HepG2 (cell line): ENCODE data around the gene PPP2R2D. TPM values are rescaled to one million over a fixed set of nuclear protein-coding genes. Genes with fewer than 3 reads are reported as not detected.
A peak's percentile ranks its signal among the peaks of the same experiment; 100 is the strongest.

Experiments
- AGO2 ChIP-seq: fragments of 200-400 bp; formaldehyde crosslinking; optimal IDR thresholded peaks from 2 replicates; pipeline ENCODE3; 2017; ENCODE audit warnings: mild to moderate bottlenecking, low read depth, low read length, moderate library complexity
- CCDC6 ChIP-seq: sonication (generic); formaldehyde crosslinking; IDR thresholded peaks from 2 replicates; pipeline ENCODE4 v1.8.1; 2022; ENCODE audit warnings: mild to moderate bottlenecking, missing genetic modification reagents, moderate library complexity
- GLI4 ChIP-seq: sonication (generic); formaldehyde crosslinking; IDR thresholded peaks from 2 replicates; pipeline ENCODE4 v1.5.1; 2020; ENCODE audit warnings: missing genetic modification reagents, mild to moderate bottlenecking, moderate library complexity, borderline replicate concordance
- HOXA9 ChIP-seq: sonication (generic); formaldehyde crosslinking; IDR thresholded peaks from 2 replicates; pipeline ENCODE4 v1.8.1; 2022; ENCODE audit warnings: missing genetic modification reagents, mild to moderate bottlenecking, moderate library complexity, borderline replicate concordance
- IKZF5 ChIP-seq: IDR thresholded peaks from 2 replicates; pipeline ENCODE4 v1.6.1; 2018; ENCODE audit warnings: missing genetic modification reagents, mild to moderate bottlenecking, missing compliant biosample characterization
- NR2F6 ChIP-seq, 2 experiments: IDR thresholded peaks; 2 replicates each; pipeline ENCODE4 v1.6.1; 2016; ENCODE audit warnings: antibody characterized with exemption in 1 of 2, mild to moderate bottlenecking in 1 of 2
- POLR2G ChIP-seq: fragments of 200-400 bp; formaldehyde crosslinking; IDR thresholded peaks from 2 replicates; pipeline ENCODE4 v1.6.1; 2018; ENCODE audit warnings: mild to moderate bottlenecking, low read depth, low read length, moderate library complexity
- TAF1 ChIP-seq: sonication (generic); formaldehyde crosslinking; IDR thresholded peaks from 2 replicates; pipeline ENCODE4 v1.4.0; 2020; ENCODE audit warnings: missing genetic modification reagents
- THYN1 ChIP-seq: sonication (generic); formaldehyde crosslinking; IDR thresholded peaks from 2 replicates; pipeline ENCODE4 v1.8.1; 2023; ENCODE audit warnings: low read depth, mild to moderate bottlenecking, moderate library complexity, missing genetic modification reagents, borderline replicate concordance
- ZFY ChIP-seq: sonication (generic); formaldehyde crosslinking; IDR thresholded peaks from 2 replicates; pipeline ENCODE4 v1.4.0; 2020; ENCODE audit warnings: missing genetic modification reagents
- ZNF441 ChIP-seq: sonication (generic); formaldehyde crosslinking; IDR thresholded peaks from 2 replicates; pipeline ENCODE4 v1.7.0; 2021; ENCODE audit warnings: missing genetic modification reagents, borderline replicate concordance
- ZNF557 ChIP-seq: sonication (generic); formaldehyde crosslinking; IDR thresholded peaks from 2 replicates; pipeline ENCODE4 v1.4.0; 2020; ENCODE audit warnings: missing genetic modification reagents
- ZNF563 ChIP-seq: sonication (generic); formaldehyde crosslinking; IDR thresholded peaks from 2 replicates; pipeline ENCODE4 v1.8.0; 2022; ENCODE audit warnings: mild to moderate bottlenecking, moderate library complexity, missing genetic modification reagents
- ZNF670 ChIP-seq: sonication (generic); formaldehyde crosslinking; IDR thresholded peaks from 2 replicates; pipeline ENCODE4 v1.8.0; 2022; ENCODE audit warnings: mild to moderate bottlenecking, missing genetic modification reagents, borderline replicate concordance
- ZNF770 ChIP-seq: sonication (generic); formaldehyde crosslinking; IDR thresholded peaks from 2 replicates; pipeline ENCODE4 v1.5.0; 2020; ENCODE audit warnings: mild to moderate bottlenecking, missing genetic modification reagents
- polyA plus RNA-seq, 8 experiments: library from polyadenylated mRNA; depleted of rRNA in 3 of 8; stranded (reverse) in 7 of 8; unstranded in 1 of 8; fragments of >200 nt; fragmentation: Illumina TruSeq in 4 of 8; extraction: Trizol in 4 of 8; gene quantifications; 2 replicates each; pipeline versions ENCODE4 v1.2.1 to v1.2.3, GENCODE V29; 2011 to 2016; ENCODE audit warnings: low read depth in 4 of 8, missing spikeins in 1 of 8, mixed read lengths in 1 of 8; ENCODE audit not compliant: insufficient read depth in 1 of 8
- total RNA-seq, 5 experiments: library from RNA; depleted of rRNA; stranded (reverse); fragments of >200 nt; fragmentation: Illumina TruSeq; extraction: Trizol; gene quantifications; 2 replicates each; pipeline ENCODE4 v1.2.3, GENCODE V29; 2016; ENCODE audit warnings: low read depth in 1 of 5
- TF ChIP-seq, protein P1 (sequence below): sonication (generic); formaldehyde crosslinking; IDR thresholded peaks from 2 replicates; pipeline ENCODE4 v1.4.0; 2020; ENCODE audit warnings: mild to moderate bottlenecking, missing genetic modification reagents, borderline replicate concordance
- TF ChIP-seq, protein P2 (sequence below): sonication (generic); formaldehyde crosslinking; IDR thresholded peaks from 2 replicates; pipeline ENCODE4; 2020; ENCODE audit warnings: missing genetic modification reagents, mild to moderate bottlenecking, borderline replicate concordance

The PPP2R2D gene
- total and polyA plus RNA-seq, 2 of the 13 experiments (the other 11 are each of a cell fraction or from before 2014, with no cell fraction given) = 32.7 to 33.2 TPM

GRCh38 chr10:131901181-131901829, 497 bp downstream of the PPP2R2D start (continued):
- TF ChIP-seq ZNF770 (CRISPR knock-in tag) (peak; percentile 38; the same call in 1 of the 2 replicates), AGO2 (peak; percentile 65), ZNF441 (CRISPR knock-in tag) (peak; percentile 49; the same call in 1 of the 2 replicates), POLR2G (peak; percentile 34), THYN1 (CRISPR knock-in tag) (no peak), GLI4 (CRISPR knock-in tag) (no peak), IKZF5 (CRISPR knock-in tag) (no peak), NR2F6 (IDR thresholded peaks at IDR 0.05) (no peak), NR2F6 (CRISPR knock-in tag; IDR thresholded peaks at IDR 0.05) (0 out of 2 replicates have a peak, but pooled peaks have one; percentile 9), ZNF557 (no peak), ZFY (CRISPR knock-in tag) (peak; percentile 19), CCDC6 (CRISPR knock-in tag) (peak; percentile 52; the same call in 1 of the 2 replicates), TAF1 (peak; percentile 35; the same call in 1 of the 2 replicates), HOXA9 (CRISPR knock-in tag) (no peak), ZNF670 (no peak), ZNF563 (CRISPR knock-in tag) (0 out of 2 replicates have a peak, but pooled peaks have one; percentile 12)
- TF ChIP-seq, protein P1, sequence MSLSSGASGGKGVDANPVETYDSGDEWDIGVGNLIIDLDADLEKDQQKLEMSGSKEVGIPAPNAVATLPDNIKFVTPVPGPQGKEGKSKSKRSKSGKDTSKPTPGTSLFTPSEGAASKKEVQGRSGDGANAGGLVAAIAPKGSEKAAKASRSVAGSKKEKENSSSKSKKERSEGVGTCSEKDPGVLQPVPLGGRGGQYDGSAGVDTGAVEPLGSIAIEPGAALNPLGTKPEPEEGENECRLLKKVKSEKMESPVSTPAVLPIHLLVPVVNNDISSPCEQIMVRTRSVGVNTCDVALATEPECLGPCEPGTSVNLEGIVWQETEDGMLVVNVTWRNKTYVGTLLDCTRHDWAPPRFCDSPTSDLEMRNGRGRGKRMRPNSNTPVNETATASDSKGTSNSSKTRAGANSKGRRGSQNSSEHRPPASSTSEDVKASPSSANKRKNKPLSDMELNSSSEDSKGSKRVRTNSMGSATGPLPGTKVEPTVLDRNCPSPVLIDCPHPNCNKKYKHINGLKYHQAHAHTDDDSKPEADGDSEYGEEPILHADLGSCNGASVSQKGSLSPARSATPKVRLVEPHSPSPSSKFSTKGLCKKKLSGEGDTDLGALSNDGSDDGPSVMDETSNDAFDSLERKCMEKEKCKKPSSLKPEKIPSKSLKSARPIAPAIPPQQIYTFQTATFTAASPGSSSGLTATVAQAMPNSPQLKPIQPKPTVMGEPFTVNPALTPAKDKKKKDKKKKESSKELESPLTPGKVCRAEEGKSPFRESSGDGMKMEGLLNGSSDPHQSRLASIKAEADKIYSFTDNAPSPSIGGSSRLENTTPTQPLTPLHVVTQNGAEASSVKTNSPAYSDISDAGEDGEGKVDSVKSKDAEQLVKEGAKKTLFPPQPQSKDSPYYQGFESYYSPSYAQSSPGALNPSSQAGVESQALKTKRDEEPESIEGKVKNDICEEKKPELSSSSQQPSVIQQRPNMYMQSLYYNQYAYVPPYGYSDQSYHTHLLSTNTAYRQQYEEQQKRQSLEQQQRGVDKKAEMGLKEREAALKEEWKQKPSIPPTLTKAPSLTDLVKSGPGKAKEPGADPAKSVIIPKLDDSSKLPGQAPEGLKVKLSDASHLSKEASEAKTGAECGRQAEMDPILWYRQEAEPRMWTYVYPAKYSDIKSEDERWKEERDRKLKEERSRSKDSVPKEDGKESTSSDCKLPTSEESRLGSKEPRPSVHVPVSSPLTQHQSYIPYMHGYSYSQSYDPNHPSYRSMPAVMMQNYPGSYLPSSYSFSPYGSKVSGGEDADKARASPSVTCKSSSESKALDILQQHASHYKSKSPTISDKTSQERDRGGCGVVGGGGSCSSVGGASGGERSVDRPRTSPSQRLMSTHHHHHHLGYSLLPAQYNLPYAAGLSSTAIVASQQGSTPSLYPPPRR (CRISPR knock-in tag) = 0 out of 2 replicates have a peak, but pooled peaks have one; percentile 25
- TF ChIP-seq, protein P2, sequence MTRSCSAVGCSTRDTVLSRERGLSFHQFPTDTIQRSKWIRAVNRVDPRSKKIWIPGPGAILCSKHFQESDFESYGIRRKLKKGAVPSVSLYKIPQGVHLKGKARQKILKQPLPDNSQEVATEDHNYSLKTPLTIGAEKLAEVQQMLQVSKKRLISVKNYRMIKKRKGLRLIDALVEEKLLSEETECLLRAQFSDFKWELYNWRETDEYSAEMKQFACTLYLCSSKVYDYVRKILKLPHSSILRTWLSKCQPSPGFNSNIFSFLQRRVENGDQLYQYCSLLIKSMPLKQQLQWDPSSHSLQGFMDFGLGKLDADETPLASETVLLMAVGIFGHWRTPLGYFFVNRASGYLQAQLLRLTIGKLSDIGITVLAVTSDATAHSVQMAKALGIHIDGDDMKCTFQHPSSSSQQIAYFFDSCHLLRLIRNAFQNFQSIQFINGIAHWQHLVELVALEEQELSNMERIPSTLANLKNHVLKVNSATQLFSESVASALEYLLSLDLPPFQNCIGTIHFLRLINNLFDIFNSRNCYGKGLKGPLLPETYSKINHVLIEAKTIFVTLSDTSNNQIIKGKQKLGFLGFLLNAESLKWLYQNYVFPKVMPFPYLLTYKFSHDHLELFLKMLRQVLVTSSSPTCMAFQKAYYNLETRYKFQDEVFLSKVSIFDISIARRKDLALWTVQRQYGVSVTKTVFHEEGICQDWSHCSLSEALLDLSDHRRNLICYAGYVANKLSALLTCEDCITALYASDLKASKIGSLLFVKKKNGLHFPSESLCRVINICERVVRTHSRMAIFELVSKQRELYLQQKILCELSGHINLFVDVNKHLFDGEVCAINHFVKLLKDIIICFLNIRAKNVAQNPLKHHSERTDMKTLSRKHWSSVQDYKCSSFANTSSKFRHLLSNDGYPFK (CRISPR knock-in tag) = peak; percentile 17; the same call in 1 of the 2 replicates
